BLaER1 (cell line): ENCODE data around the gene TMCC2.

Source experiments
- H3K27ac ChIP-seq: shearing (Covaris generic); formaldehyde crosslinking; 2 replicates; pipeline ENCODE4 v1.8.1; 2022
- H3K27me3 ChIP-seq: shearing (Covaris generic); formaldehyde crosslinking; 2 replicates; pipeline ENCODE4 v1.8.1; 2022
- H3K36me3 ChIP-seq: shearing (Covaris generic); formaldehyde crosslinking; 2 replicates; pipeline ENCODE4 v1.8.1; 2022
- H3K4me1 ChIP-seq: shearing (Covaris generic); formaldehyde crosslinking; 2 replicates; pipeline ENCODE4 v1.8.1; 2022
- H3K4me2 ChIP-seq: shearing (Covaris generic); formaldehyde crosslinking; 2 replicates; pipeline ENCODE4 v1.8.1; 2022
- H3K4me3 ChIP-seq: shearing (Covaris generic); formaldehyde crosslinking; 2 replicates; pipeline ENCODE4 v1.8.1; 2022
- H3K9ac ChIP-seq: shearing (Covaris generic); formaldehyde crosslinking; 2 replicates; pipeline ENCODE4 v1.8.1; 2022
- H3K9me3 ChIP-seq: shearing (Covaris generic); formaldehyde crosslinking; 2 replicates; pipeline ENCODE4 v1.8.1; 2022
- H4K20me1 ChIP-seq: shearing (Covaris generic); formaldehyde crosslinking; 2 replicates; pipeline ENCODE4 v1.8.1; 2022
- Cebpa-rat ChIP-seq: shearing (Covaris generic); IDR thresholded peaks from 2 replicates; pipeline ENCODE4 v1.8.1; 2022

The TMCC2 gene

GRCh38 chr1:205236951-205237475, 9.3 kb downstream of the TMCC2 start:
- H3K4me3 ChIP-seq = no peak overlapping the region
- H3K9ac ChIP-seq = no peak overlapping the region
- no peaks in the 10 kb centered on the region for H3K27me3 ChIP-seq
- H3K9me3 ChIP-seq = no peaks in the 10 kb centered on the region
- no peak overlapping the region for H3K27ac ChIP-seq
- no peaks in the 10 kb centered on the region for H3K36me3 ChIP-seq
- H4K20me1 ChIP-seq = no peaks in the 10 kb centered on the region
- peaks cover 34% of the 10 kb centered on the region for H3K4me1 ChIP-seq
- peak overlapping the region; percentile 58; the same call in 1 of the 2 replicates for H3K4me2 ChIP-seq
- no peak for TF ChIP-seq Cebpa-rat

- H3K36me3 ChIP-seq = no peaks in the 10 kb centered on the region
- H3K9me3 ChIP-seq = no peaks in the 10 kb centered on the region
- no peak overlapping the region for H3K9ac ChIP-seq
- H4K20me1 ChIP-seq = no peaks in the 10 kb centered on the region
- no peaks in the 10 kb centered on the region for H3K27me3 ChIP-seq
- TF ChIP-seq Cebpa-rat = no peak
- no peak overlapping the region for H3K27ac ChIP-seq
- peak overlapping the region; percentile 58 for H3K4me2 ChIP-seq
- no peak overlapping the region for H3K4me3 ChIP-seq
- peaks cover 34% of the 10 kb centered on the region for H3K4me1 ChIP-seq
Observed at GRCh38 chr1:205237526-205238484, 10.1 kb downstream of the TMCC2 start.

- no peaks in the 10 kb centered on the region for H3K9me3 ChIP-seq
- no peak for TF ChIP-seq Cebpa-rat
- H3K4me2 ChIP-seq = peak overlapping the region; percentile 45
- no peaks in the 10 kb centered on the region for H4K20me1 ChIP-seq
- no peak overlapping the region for H3K27ac ChIP-seq
- H3K9ac ChIP-seq = no peak overlapping the region
- H3K36me3 ChIP-seq = no peaks in the 10 kb centered on the region
- H3K27me3 ChIP-seq = no peaks in the 10 kb centered on the region
- no peak overlapping the region for H3K4me3 ChIP-seq
- H3K4me1 ChIP-seq = peaks cover 34% of the 10 kb centered on the region
Observed at GRCh38 chr1:205239078-205239477, 11.3 kb downstream of the TMCC2 start.

GRCh38 chr1:205240118-205240517, 12.4 kb downstream of the TMCC2 start:
- no peak for TF ChIP-seq Cebpa-rat
- Histone ChIP-seq H3K4me3 (no peak overlapping the region), H3K27ac (no peak overlapping the region)

GRCh38 chr1:205240569-205240968, 12.8 kb downstream of the TMCC2 start:
- Histone ChIP-seq H3K4me3 (no peak overlapping the region), H3K9ac (no peak overlapping the region), H3K27me3 (no peaks in the 10 kb centered on the region), H3K36me3 (no peaks in the 10 kb centered on the region), H4K20me1 (no peaks in the 10 kb centered on the region), H3K4me2 (no peak overlapping the region), H3K4me1 (peaks cover 34% of the 10 kb centered on the region), H3K27ac (no peak overlapping the region), H3K9me3 (no peaks in the 10 kb centered on the region)
- TF ChIP-seq Cebpa-rat = no peak

More at GRCh38 chr1:205240118-205240517, 12.4 kb downstream of the TMCC2 start:
- Histone ChIP-seq H3K27me3 (no peaks in the 10 kb centered on the region), H3K9ac (no peak overlapping the region), H3K36me3 (no peaks in the 10 kb centered on the region), H4K20me1 (no peaks in the 10 kb centered on the region), H3K9me3 (no peaks in the 10 kb centered on the region), H3K4me2 (peak overlapping the region; percentile 45), H3K4me1 (peaks cover 34% of the 10 kb centered on the region)

- Histone ChIP-seq H3K27ac (no peak overlapping the region), H4K20me1 (no peaks in the 10 kb centered on the region), H3K9me3 (no peaks in the 10 kb centered on the region), H3K36me3 (no peaks in the 10 kb centered on the region), H3K27me3 (no peaks in the 10 kb centered on the region), H3K4me3 (no peak overlapping the region), H3K4me1 (peaks cover 34% of the 10 kb centered on the region), H3K9ac (no peak overlapping the region), H3K4me2 (no peak overlapping the region)
- TF ChIP-seq Cebpa-rat = no peak
Observed at GRCh38 chr1:205241366-205242030, 13.8 kb downstream of the TMCC2 start.

- H3K4me1 ChIP-seq = peaks cover 36% of the 10 kb centered on the region
Observed at GRCh38 chr1:205243350-205244191, 15.8 kb downstream of the TMCC2 start.

GRCh38 chr1:205244384-205244783, 16.6 kb downstream of the TMCC2 start:
- no peak overlapping the region for H3K9ac ChIP-seq
- no peak overlapping the region for H3K4me3 ChIP-seq
- H3K4me2 ChIP-seq = no peak overlapping the region
- H3K36me3 ChIP-seq = no peaks in the 10 kb centered on the region
- no peak overlapping the region for H3K27ac ChIP-seq
- H3K4me1 ChIP-seq = peaks cover 37% of the 10 kb centered on the region
- peaks cover 4% of the 10 kb centered on the region; the same call in 1 of the 2 replicates for H3K27me3 ChIP-seq
- H4K20me1 ChIP-seq = no peaks in the 10 kb centered on the region
- no peak for TF ChIP-seq Cebpa-rat
- H3K9me3 ChIP-seq = no peaks in the 10 kb centered on the region

More at GRCh38 chr1:205243350-205244191, 15.8 kb downstream of the TMCC2 start:
- H3K36me3 ChIP-seq = no peaks in the 10 kb centered on the region
- no peak overlapping the region for H3K27ac ChIP-seq
- H3K9ac ChIP-seq = no peak overlapping the region
- no peaks in the 10 kb centered on the region for H3K9me3 ChIP-seq
- no peak for TF ChIP-seq Cebpa-rat
- H4K20me1 ChIP-seq = no peaks in the 10 kb centered on the region
- H3K4me2 ChIP-seq = no peak overlapping the region
- H3K4me3 ChIP-seq = no peak overlapping the region
- H3K27me3 ChIP-seq = peaks cover 4% of the 10 kb centered on the region; the same call in 1 of the 2 replicates

GRCh38 chr1:205245096-205245495, 17.4 kb downstream of the TMCC2 start:
- TF ChIP-seq Cebpa-rat = no peak
- Histone ChIP-seq H3K9ac (no peak overlapping the region), H3K4me2 (no peak overlapping the region), H3K27me3 (peaks cover 4% of the 10 kb centered on the region; the same call in 1 of the 2 replicates), H3K4me1 (peaks cover 33% of the 10 kb centered on the region), H3K9me3 (no peaks in the 10 kb centered on the region), H3K36me3 (no peaks in the 10 kb centered on the region), H4K20me1 (no peaks in the 10 kb centered on the region), H3K27ac (no peak overlapping the region), H3K4me3 (no peak overlapping the region)
